Loucy (cell line): Measurements from ENCODE around the gene PRAC2.

Source experiments
- H2AFZ ChIP-seq: fragments of 200-600 bp; sonication (generic); 2 replicates; pipeline ENCODE4 v1.6.0; 2016; ENCODE audit warnings: antibody characterized with exemption, mild to moderate bottlenecking, low read length, moderate library complexity
- H3F3A ChIP-seq: fragments of 200-600 bp; 2 replicates; pipeline ENCODE4 v1.6.0; 2016; ENCODE audit warnings: antibody characterized with exemption, low read depth, mild to moderate bottlenecking
- H3K27me3 ChIP-seq: fragments of 200-600 bp; sonication (generic); 2 replicates; pipeline ENCODE4 v1.6.1; 2014; ENCODE audit warnings: low read length, mild to moderate bottlenecking; ENCODE audit not compliant: insufficient read depth, poor library complexity, severe bottlenecking
- H3K36me3 ChIP-seq: fragments of 200-600 bp; sonication (generic); 2 replicates; pipeline ENCODE4 v1.6.1; 2016; ENCODE audit warnings: low read length; ENCODE audit not compliant: insufficient read depth
- H3K4me1 ChIP-seq: fragments of 200-600 bp; sonication (generic); 2 replicates; pipeline ENCODE4 v1.5.1; 2014; ENCODE audit warnings: low read length, mild to moderate bottlenecking; ENCODE audit not compliant: insufficient read depth, poor library complexity, severe bottlenecking
- H3K4me2 ChIP-seq: fragments of 200-600 bp; sonication (generic); 2 replicates; pipeline ENCODE4 v1.6.0; 2014; ENCODE audit warnings: antibody characterized with exemption, low read length, low read depth, mild to moderate bottlenecking; ENCODE audit not compliant: poor library complexity, severe bottlenecking
- H3K4me3 ChIP-seq: fragments of 200-600 bp; sonication (generic); 2 replicates; pipeline ENCODE4 v1.5.1; 2014; ENCODE audit warnings: low read length, mild to moderate bottlenecking, mixed read lengths; ENCODE audit not compliant: poor library complexity, severe bottlenecking
- H3K79me2 ChIP-seq: fragments of 200-600 bp; sonication (generic); 2 replicates; pipeline ENCODE4 v1.6.1; 2014; ENCODE audit warnings: low read length; ENCODE audit not compliant: insufficient read depth
- H3K9ac ChIP-seq: fragments of 200-600 bp; sonication (generic); 2 replicates; pipeline ENCODE4 v1.6.0; 2014; ENCODE audit warnings: mild to moderate bottlenecking, low read depth, low read length, moderate library complexity; ENCODE audit not compliant: poor library complexity, severe bottlenecking
- H3K9me2 ChIP-seq: fragments of 200-600 bp; sonication (generic); replicated peaks from 2 replicates; pipeline ENCODE4 v1.6.1; 2016; ENCODE audit warnings: low read depth, low read length, mixed read lengths
- H3K9me3 ChIP-seq: fragments of 200-600 bp; sonication (generic); 2 replicates; pipeline ENCODE4 v1.6.1; 2014; ENCODE audit warnings: mild to moderate bottlenecking, antibody characterized with exemption, low read length, low read depth; ENCODE audit not compliant: insufficient read depth
- H4K20me1 ChIP-seq: fragments of 200-600 bp; sonication (generic); 2 replicates; pipeline ENCODE4 v1.6.0; 2014; ENCODE audit warnings: antibody characterized with exemption, low read length, mild to moderate bottlenecking; ENCODE audit not compliant: insufficient read depth, poor library complexity, severe bottlenecking
- CTCF ChIP-seq: fragments of 200-600 bp; sonication (generic); conservative IDR thresholded peaks from 2 replicates; pipeline ENCODE4 v1.5.1; 2014; ENCODE audit warnings: mild to moderate bottlenecking, antibody characterized with exemption, low read length
- EZH2phosphoT487 ChIP-seq: fragments of 200-600 bp; IDR thresholded peaks from 2 replicates; pipeline ENCODE4 v1.6.1; 2018; ENCODE audit warnings: antibody characterized with exemption, mild to moderate bottlenecking, moderate library complexity, borderline replicate concordance

PRAC2 gene

GRCh38 chr17:48722201-48722907 is 631 bp upstream of the PRAC2 start, which contains the start of gene PRAC1:
PRAC1 (minus strand) TSS chr17:48722518; CDS start chr17:48722392, 126 bp downstream.
- Histone ChIP-seq H3K4me1 (no peaks in the 10 kb centered on the region), H3K79me2 (no peaks in the 10 kb centered on the region), H3K36me3 (no peaks in the 10 kb centered on the region), H2AFZ (no peak within 1 kb of the TSS), H3K4me2 (no peak within 1 kb of the TSS), H3K9me2 (no peaks in the 10 kb centered on the region), H3K9ac (no peak within 1 kb of the TSS), H3K4me3 (no peak within 1 kb of the TSS), H4K20me1 (no peaks in the 10 kb centered on the region), H3K9me3 (no peaks in the 10 kb centered on the region), H3K27me3 (no peaks in the 10 kb centered on the region), H3F3A (no peaks in the 10 kb centered on the region)
- TF ChIP-seq EZH2phosphoT487 = no peak
- no peak for TF ChIP-seq CTCF

- H2AFZ ChIP-seq = no peak overlapping the region
- no peaks in the 10 kb centered on the region for H3K9me3 ChIP-seq
- H3K27me3 ChIP-seq = no peaks in the 10 kb centered on the region
- TF ChIP-seq CTCF (no peak), EZH2phosphoT487 (no peak)
- H4K20me1 ChIP-seq = no peaks in the 10 kb centered on the region
- H3K4me1 ChIP-seq = no peaks in the 10 kb centered on the region
- H3K9me2 ChIP-seq = no peaks in the 10 kb centered on the region
- no peaks in the 10 kb centered on the region for H3F3A ChIP-seq
- no peaks in the 10 kb centered on the region for H3K79me2 ChIP-seq
- no peak overlapping the region for H3K4me2 ChIP-seq
- no peak overlapping the region for H3K4me3 ChIP-seq
- no peaks in the 10 kb centered on the region for H3K36me3 ChIP-seq
- no peak overlapping the region for H3K9ac ChIP-seq
Observed at GRCh38 chr17:48723423-48724250, 652 bp downstream of the PRAC2 start.

- no peaks in the 10 kb centered on the region for H3K79me2 ChIP-seq
- TF ChIP-seq CTCF = peak; percentile 83
- no peak for TF ChIP-seq EZH2phosphoT487
- no peaks in the 10 kb centered on the region for H3K9me3 ChIP-seq
- H3K9ac ChIP-seq = no peak overlapping the region
- no peaks in the 10 kb centered on the region for H4K20me1 ChIP-seq
- no peaks in the 10 kb centered on the region for H3K36me3 ChIP-seq
- no peak overlapping the region for H2AFZ ChIP-seq
- no peaks in the 10 kb centered on the region for H3K4me1 ChIP-seq
- H3F3A ChIP-seq = no peaks in the 10 kb centered on the region
- H3K4me2 ChIP-seq = no peak overlapping the region
- no peaks in the 10 kb centered on the region for H3K9me2 ChIP-seq
- no peaks in the 10 kb centered on the region for H3K27me3 ChIP-seq
- H3K4me3 ChIP-seq = no peak overlapping the region
Observed at GRCh38 chr17:48724251-48725003, 1.4 kb downstream of the PRAC2 start.
